Astrocyte (in vitro differentiated cells and primary cell): Measurements from ENCODE around the gene GRIN3A.

ENCODE experiments used
- EZH2 ChIP-seq: IDR thresholded peaks from 2 replicates; pipeline ENCODE4 v1.6.1; 2012; ENCODE audit warnings: mild to moderate bottlenecking, low read length, inconsistent platforms; ENCODE audit not compliant: insufficient read depth
- TF ChIP-seq, protein P1 (sequence below): IDR thresholded peaks from 2 replicates; pipeline ENCODE4 v1.5.1; 2011; ENCODE audit warnings: low read depth, mild to moderate bottlenecking, inconsistent platforms, low read length, moderate library complexity; ENCODE audit not compliant: insufficient read depth

DNA sequence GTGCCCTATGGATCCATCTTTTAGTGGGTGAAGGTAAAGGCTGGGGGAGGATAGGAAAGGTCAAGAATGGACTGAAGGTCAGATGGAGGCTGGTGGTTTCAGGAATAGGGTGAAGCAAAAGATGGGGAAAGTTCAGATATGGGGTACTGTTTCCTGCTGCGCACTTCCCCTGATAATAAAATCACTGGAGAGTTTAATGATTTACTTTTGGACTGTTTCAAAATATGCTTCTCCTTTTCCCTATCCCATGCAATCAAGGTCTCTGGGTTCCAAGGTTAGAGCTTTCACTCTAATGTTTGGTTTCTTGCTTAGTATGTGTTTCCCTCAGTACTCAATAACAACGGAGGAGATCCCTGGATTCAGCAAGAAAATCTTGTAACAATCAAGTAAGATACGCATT, 132.9 kb downstream of the GRIN3A start:
- TF ChIP-seq, protein P1, sequence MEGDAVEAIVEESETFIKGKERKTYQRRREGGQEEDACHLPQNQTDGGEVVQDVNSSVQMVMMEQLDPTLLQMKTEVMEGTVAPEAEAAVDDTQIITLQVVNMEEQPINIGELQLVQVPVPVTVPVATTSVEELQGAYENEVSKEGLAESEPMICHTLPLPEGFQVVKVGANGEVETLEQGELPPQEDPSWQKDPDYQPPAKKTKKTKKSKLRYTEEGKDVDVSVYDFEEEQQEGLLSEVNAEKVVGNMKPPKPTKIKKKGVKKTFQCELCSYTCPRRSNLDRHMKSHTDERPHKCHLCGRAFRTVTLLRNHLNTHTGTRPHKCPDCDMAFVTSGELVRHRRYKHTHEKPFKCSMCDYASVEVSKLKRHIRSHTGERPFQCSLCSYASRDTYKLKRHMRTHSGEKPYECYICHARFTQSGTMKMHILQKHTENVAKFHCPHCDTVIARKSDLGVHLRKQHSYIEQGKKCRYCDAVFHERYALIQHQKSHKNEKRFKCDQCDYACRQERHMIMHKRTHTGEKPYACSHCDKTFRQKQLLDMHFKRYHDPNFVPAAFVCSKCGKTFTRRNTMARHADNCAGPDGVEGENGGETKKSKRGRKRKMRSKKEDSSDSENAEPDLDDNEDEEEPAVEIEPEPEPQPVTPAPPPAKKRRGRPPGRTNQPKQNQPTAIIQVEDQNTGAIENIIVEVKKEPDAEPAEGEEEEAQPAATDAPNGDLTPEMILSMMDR, result no peak
- no peak for TF ChIP-seq EZH2
